ENCODE results near the gene TGM2. TPM values are rescaled to one million over a fixed set of nuclear protein-coding genes. Genes with fewer than 3 reads are reported as not detected.

Gene TGM2
- total and polyA plus RNA-seq, 4 donors: 44.2 to 561 (median 321) TPM

- intact Hi-C loops (cut with DNase I): no loop called here
- ATAC-seq (ENCODE audit: low FRiP score) (peak; percentile 37), DNase-seq (peak; percentile 77 to 90)
- no peaks in the 10 kb centered on the region for H3K4me1 ChIP-seq (ENCODE audit: control insufficient read depth in 1 of 2, insufficient read depth in 2 of 2, low read length in 2 of 2)
- H3K27me3 ChIP-seq (ENCODE audit: control insufficient read depth in 1 of 2, insufficient read depth in 2 of 2, low read length in 1 of 2): no peaks in the 10 kb centered on the region
- WGBS, 2 donors: 25 to 28% methylated on average over 10 to 11 of the region's 11 CpGs
- H3K9me3 ChIP-seq (ENCODE audit: control insufficient read depth, low read length): no peaks in the 10 kb centered on the region
- H3K27ac ChIP-seq (ENCODE audit: low read depth in 1 of 2, low read length in 2 of 2): peak overlapping the region; percentile 19 to 80
- H3K4me3 ChIP-seq (ENCODE audit: low read length in 2 of 2): no peak overlapping the region
- H3K36me3 ChIP-seq (ENCODE audit: control insufficient read depth in 1 of 2, insufficient read depth in 2 of 2, low read length in 1 of 2): no peaks in the 10 kb centered on the region
Measured at GRCh38 chr20:38156888-38157634, 8.0 kb downstream of the TGM2 start.

- WGBS, 2 donors: 80 to 84% methylated on average over 6 of the region's 6 CpGs
- H3K27me3 ChIP-seq (ENCODE audit: control insufficient read depth in 1 of 2, insufficient read depth in 2 of 2, low read length in 1 of 2): no peaks in the 10 kb centered on the region
- ATAC-seq (ENCODE audit: low FRiP score) (no peak), DNase-seq (no peak)
- H3K27ac ChIP-seq (ENCODE audit: low read depth in 1 of 2, low read length in 2 of 2): peak overlapping the region in 1 of 2 donors; percentile 77
- intact Hi-C loops (cut with DNase I): no loop called here
- H3K4me3 ChIP-seq (ENCODE audit: low read length in 2 of 2): no peak overlapping the region
- no peaks in the 10 kb centered on the region for H3K36me3 ChIP-seq (ENCODE audit: control insufficient read depth in 1 of 2, insufficient read depth in 2 of 2, low read length in 1 of 2)
- H3K9me3 ChIP-seq (ENCODE audit: control insufficient read depth, low read length): no peaks in the 10 kb centered on the region
- H3K4me1 ChIP-seq (ENCODE audit: control insufficient read depth in 1 of 2, insufficient read depth in 2 of 2, low read length in 2 of 2): no peaks in the 10 kb centered on the region
Measured at GRCh38 chr20:38156280-38156679, 8.8 kb downstream of the TGM2 start.

GRCh38 chr20:38155811-38156210 is 9.3 kb downstream of the TGM2 start:
- Histone ChIP-seq H3K36me3 (ENCODE audit: control insufficient read depth in 1 of 2, insufficient read depth in 2 of 2, low read length in 1 of 2) (no peaks in the 10 kb centered on the region), H3K4me1 (ENCODE audit: control insufficient read depth in 1 of 2, insufficient read depth in 2 of 2, low read length in 2 of 2) (no peaks in the 10 kb centered on the region), H3K27me3 (ENCODE audit: control insufficient read depth in 1 of 2, insufficient read depth in 2 of 2, low read length in 1 of 2) (no peaks in the 10 kb centered on the region), H3K27ac (ENCODE audit: low read depth in 1 of 2, low read length in 2 of 2) (no peak overlapping the region), H3K4me3 (ENCODE audit: low read length in 2 of 2) (no peak overlapping the region), H3K9me3 (ENCODE audit: control insufficient read depth, low read length) (no peaks in the 10 kb centered on the region)
- 81 to 83% methylated on average over 13 of the region's 13 CpGs for WGBS, 2 donors
- ATAC-seq (ENCODE audit: low FRiP score) (no peak), DNase-seq (no peak)
- intact Hi-C loops (cut with DNase I): no loop called here

GRCh38 chr20:38153401-38153800 is 11.7 kb downstream of the TGM2 start:
- WGBS, 2 donors: 91 to 93% methylated on average over 5 of the region's 5 CpGs

GRCh38 chr20:38152621-38153221 is 12.3 kb downstream of the TGM2 start:
- DNase-seq: peak; percentile 97 to 98
- H3K27me3 ChIP-seq (ENCODE audit: control insufficient read depth in 1 of 2, insufficient read depth in 2 of 2, low read length in 1 of 2): no peaks in the 10 kb centered on the region
- H3K4me1 ChIP-seq (ENCODE audit: control insufficient read depth in 1 of 2, insufficient read depth in 2 of 2, low read length in 2 of 2): no peaks in the 10 kb centered on the region
- no peaks in the 10 kb centered on the region for H3K9me3 ChIP-seq (ENCODE audit: control insufficient read depth, low read length)
- H3K36me3 ChIP-seq (ENCODE audit: control insufficient read depth in 1 of 2, insufficient read depth in 2 of 2, low read length in 1 of 2): peaks cover 0 to 7% of the 10 kb centered on the region in 2 donors
- H3K27ac ChIP-seq (ENCODE audit: low read depth in 1 of 2, low read length in 2 of 2): peak overlapping the region in 1 of 2 donors; percentile 66
- no peak overlapping the region for H3K4me3 ChIP-seq (ENCODE audit: low read length in 2 of 2)
- intact Hi-C loops (cut with DNase I): no loop called here
- ATAC-seq (ENCODE audit: low FRiP score): peak; percentile 86
- WGBS, 2 donors: 12 to 13% methylated on average over 22 of the region's 22 CpGs

More at GRCh38 chr20:38153401-38153800, 11.7 kb downstream of the TGM2 start:
- H3K36me3 ChIP-seq (ENCODE audit: control insufficient read depth in 1 of 2, insufficient read depth in 2 of 2, low read length in 1 of 2): peaks cover 0 to 7% of the 10 kb centered on the region in 2 donors
- ATAC-seq (ENCODE audit: low FRiP score) (no peak), DNase-seq (no peak)
- no peaks in the 10 kb centered on the region for H3K4me1 ChIP-seq (ENCODE audit: control insufficient read depth in 1 of 2, insufficient read depth in 2 of 2, low read length in 2 of 2)
- H3K27me3 ChIP-seq (ENCODE audit: control insufficient read depth in 1 of 2, insufficient read depth in 2 of 2, low read length in 1 of 2): no peaks in the 10 kb centered on the region
- H3K27ac ChIP-seq (ENCODE audit: low read depth in 1 of 2, low read length in 2 of 2): peak overlapping the region in 1 of 2 donors; percentile 12
- H3K9me3 ChIP-seq (ENCODE audit: control insufficient read depth, low read length): no peaks in the 10 kb centered on the region
- intact Hi-C loops (cut with DNase I): no loop called here
- no peak overlapping the region for H3K4me3 ChIP-seq (ENCODE audit: low read length in 2 of 2)

- no peak overlapping the region for H3K4me3 ChIP-seq (ENCODE audit: low read length in 2 of 2)
Measured at GRCh38 chr20:38152175-38152620, 12.9 kb downstream of the TGM2 start.

GRCh38 chr20:38151455-38151854 is 13.6 kb downstream of the TGM2 start:
- Histone ChIP-seq H3K36me3 (ENCODE audit: control insufficient read depth in 1 of 2, insufficient read depth in 2 of 2, low read length in 1 of 2) (peaks cover 4 to 13% of the 10 kb centered on the region in 2 donors), H3K4me3 (ENCODE audit: low read length in 2 of 2) (no peak overlapping the region), H3K4me1 (ENCODE audit: control insufficient read depth in 1 of 2, insufficient read depth in 2 of 2, low read length in 2 of 2) (no peaks in the 10 kb centered on the region), H3K27me3 (ENCODE audit: control insufficient read depth in 1 of 2, insufficient read depth in 2 of 2, low read length in 1 of 2) (no peaks in the 10 kb centered on the region), H3K27ac (ENCODE audit: low read depth in 1 of 2, low read length in 2 of 2) (no peak overlapping the region), H3K9me3 (ENCODE audit: control insufficient read depth, low read length) (no peaks in the 10 kb centered on the region)
- 93 to 94% methylated on average over 3 of the region's 3 CpGs for WGBS, 2 donors
- ATAC-seq (ENCODE audit: low FRiP score) (no peak), DNase-seq (peak in 1 of 2 donors; percentile 17)
- intact Hi-C loops (cut with DNase I): no loop called here

More at GRCh38 chr20:38152175-38152620, 12.9 kb downstream of the TGM2 start:
- Histone ChIP-seq H3K27ac (ENCODE audit: low read depth in 1 of 2, low read length in 2 of 2) (peak overlapping the region; percentile 66 to 69), H3K36me3 (ENCODE audit: control insufficient read depth in 1 of 2, insufficient read depth in 2 of 2, low read length in 1 of 2) (peaks cover 0 to 13% of the 10 kb centered on the region in 2 donors), H3K4me1 (ENCODE audit: control insufficient read depth in 1 of 2, insufficient read depth in 2 of 2, low read length in 2 of 2) (no peaks in the 10 kb centered on the region), H3K27me3 (ENCODE audit: control insufficient read depth in 1 of 2, insufficient read depth in 2 of 2, low read length in 1 of 2) (no peaks in the 10 kb centered on the region), H3K9me3 (ENCODE audit: control insufficient read depth, low read length) (no peaks in the 10 kb centered on the region)
- peak; percentile 31 for ATAC-seq (ENCODE audit: low FRiP score)
- intact Hi-C loops (cut with DNase I): no loop called here
- 3 to 4% methylated on average over 7 of the region's 7 CpGs for WGBS, 2 donors
- peak in 1 of 2 donors; percentile 62 for DNase-seq

GRCh38 chr20:38150335-38151170 is 14.5 kb downstream of the TGM2 start:
- Histone ChIP-seq H3K4me3 (ENCODE audit: low read length in 2 of 2) (no peak overlapping the region), H3K4me1 (ENCODE audit: control insufficient read depth in 1 of 2, insufficient read depth in 2 of 2, low read length in 2 of 2) (no peaks in the 10 kb centered on the region), H3K27ac (ENCODE audit: low read depth in 1 of 2, low read length in 2 of 2) (no peak overlapping the region), H3K9me3 (ENCODE audit: control insufficient read depth, low read length) (no peaks in the 10 kb centered on the region), H3K27me3 (ENCODE audit: control insufficient read depth in 1 of 2, insufficient read depth in 2 of 2, low read length in 1 of 2) (no peaks in the 10 kb centered on the region), H3K36me3 (ENCODE audit: control insufficient read depth in 1 of 2, insufficient read depth in 2 of 2, low read length in 1 of 2) (peaks cover 5 to 13% of the 10 kb centered on the region in 2 donors)
- intact Hi-C loops (cut with DNase I): no loop called here
- ATAC-seq (ENCODE audit: low FRiP score): no peak
- DNase-seq: peak in 1 of 2 donors; percentile 25
- 92 to 95% methylated on average over 8 of the region's 8 CpGs for WGBS, 2 donors
